Gastroesophageal sphincter (tissue), 3 donors: ENCODE results near the gene OTULINL.

Experiments used
- CTCF ChIP-seq, 4 experiments: fragments of 200-600 bp in 2 of 4; fragments of 450-650 bp in 2 of 4; sonication (generic) in 1 of 4; IDR thresholded peaks; one replicate each; pipeline ENCODE4 v1.5.1; 2017 to 2019; ENCODE audit warnings: antibody characterized with exemption in 4 of 4, mild to moderate bottlenecking in 2 of 4, moderate library complexity in 2 of 4
- EP300 ChIP-seq: sonication (generic); formaldehyde crosslinking; IDR thresholded peaks from one replicate; pipeline ENCODE4 v1.6.1; 2017; ENCODE audit warnings: antibody characterized with exemption, mild to moderate bottlenecking
- POLR2A ChIP-seq, 2 donors: fragments of 450-650 bp; IDR thresholded peaks; one replicate each; pipeline ENCODE4 v1.6.1; 2017; ENCODE audit warnings: antibody characterized with exemption in 2 of 2, mild to moderate bottlenecking in 2 of 2, moderate library complexity in 1 of 2
- POLR2AphosphoS5 ChIP-seq: sonication (generic); formaldehyde crosslinking; IDR thresholded peaks from one replicate; pipeline ENCODE4 v1.6.1; 2017; ENCODE audit warnings: antibody characterized with exemption

GRCh38 chr5:14660833-14661232 lies 79.2 kb downstream of the OTULINL start:
- TF ChIP-seq POLR2A (IDR thresholded peaks at IDR 0.05) (no peak), CTCF (IDR thresholded peaks at IDR 0.05) (no peak), POLR2AphosphoS5 (no peak), EP300 (no peak)
